ENCODE data around the gene COPS2. TPM values are rescaled to one million over a fixed set of nuclear protein-coding genes. Genes with fewer than 3 reads are reported as not detected.

The COPS2 gene
- total RNA-seq, 2 experiments from 2014 or later = 131 to 136 TPM

- Histone ChIP-seq H3K4me1 (ENCODE audit: insufficient read depth, low read length) (no peaks in the 10 kb centered on the region), H3K36me3 (ENCODE audit: insufficient read depth, low read length) (peaks cover 92% of the 10 kb centered on the region), H3K4me3 (ENCODE audit: low read length) (no peak overlapping the region), H3K9me3 (ENCODE audit: control insufficient read depth in 1 of 2, insufficient read depth in 1 of 2, low read length in 2 of 2) (no peaks in the 10 kb centered on the region), H3K27ac (ENCODE audit: low read depth in 1 of 2, low read length in 2 of 2) (no peak overlapping the region), H3K27me3 (ENCODE audit: control insufficient read depth in 1 of 2, insufficient read depth in 2 of 2, low read length in 2 of 2) (no peaks in the 10 kb centered on the region)
- CTCF ChIA-PET = no interaction called here
- no peak for TF ChIP-seq CTCF (IDR thresholded peaks at IDR 0.05)
- H3K27ac Mint-ChIP-seq = no peak overlapping the region
- H3K27me3 Mint-ChIP-seq = no peaks in the 10 kb centered on the region
- H3K9me3 Mint-ChIP-seq = no peaks in the 10 kb centered on the region
- DNase-seq (no peak), ATAC-seq (ENCODE audit: poor library complexity) (no peak)
- POLR2A ChIA-PET = no interaction called here
- intact Hi-C loops (cut with DNase I, micrococcal nuclease) = no loop called here
- H3K4me3 Mint-ChIP-seq = no peak overlapping the region
- H3K4me1 Mint-ChIP-seq (ENCODE audit: low read depth) = no peaks in the 10 kb centered on the region
- H3K36me3 Mint-ChIP-seq (ENCODE audit: low read depth) = peaks cover 88% of the 10 kb centered on the region
Observed at GRCh38 chr15:49131403-49131802, 24.0 kb downstream of the COPS2 start.

GRCh38 chr15:49124371-49124770, 31.0 kb downstream of the COPS2 start:
- no peaks in the 10 kb centered on the region for H3K27me3 ChIP-seq (ENCODE audit: control insufficient read depth in 1 of 2, insufficient read depth in 2 of 2, low read length in 2 of 2)
- POLR2A ChIA-PET = no interaction called here
- CTCF ChIA-PET = no interaction called here
- peaks cover 28% of the 10 kb centered on the region for H3K36me3 ChIP-seq (ENCODE audit: insufficient read depth, low read length)
- peaks cover 40% of the 10 kb centered on the region for H3K36me3 Mint-ChIP-seq (ENCODE audit: low read depth)
- H3K4me1 ChIP-seq (ENCODE audit: insufficient read depth, low read length) = no peaks in the 10 kb centered on the region
- TF ChIP-seq CTCF (IDR thresholded peaks at IDR 0.05) = no peak
- no peaks in the 10 kb centered on the region for H3K27me3 Mint-ChIP-seq
- H3K4me3 Mint-ChIP-seq = no peak overlapping the region
- H3K9me3 ChIP-seq (ENCODE audit: control insufficient read depth in 1 of 2, insufficient read depth in 1 of 2, low read length in 2 of 2) = no peaks in the 10 kb centered on the region
- DNase-seq (no peak), ATAC-seq (ENCODE audit: poor library complexity) (no peak)
- H3K27ac Mint-ChIP-seq = no peak overlapping the region
- no peaks in the 10 kb centered on the region for H3K4me1 Mint-ChIP-seq (ENCODE audit: low read depth)
- no peak overlapping the region for H3K4me3 ChIP-seq (ENCODE audit: low read length)
- no peaks in the 10 kb centered on the region for H3K9me3 Mint-ChIP-seq
- no peak overlapping the region for H3K27ac ChIP-seq (ENCODE audit: low read depth in 1 of 2, low read length in 2 of 2)
- intact Hi-C loops (cut with DNase I, micrococcal nuclease) = loop anchor here in 1 of 2 experiments (10.0 kb wide), 1 partner anchor 80 kb away; the partner anchor contains the start of gene SECISBP2L

GRCh38 chr15:49122541-49123062, 32.8 kb downstream of the COPS2 start:
- TF ChIP-seq CTCF (IDR thresholded peaks at IDR 0.05) = no peak
- Mint-ChIP-seq H3K36me3 (ENCODE audit: low read depth) (peaks cover 29% of the 10 kb centered on the region), H3K27ac (no peak overlapping the region), H3K4me3 (no peak overlapping the region), H3K27me3 (no peaks in the 10 kb centered on the region), H3K9me3 (no peaks in the 10 kb centered on the region), H3K4me1 (ENCODE audit: low read depth) (no peaks in the 10 kb centered on the region)
- Histone ChIP-seq H3K36me3 (ENCODE audit: insufficient read depth, low read length) (peaks cover 11% of the 10 kb centered on the region), H3K9me3 (ENCODE audit: control insufficient read depth in 1 of 2, insufficient read depth in 1 of 2, low read length in 2 of 2) (no peaks in the 10 kb centered on the region), H3K4me3 (ENCODE audit: low read length) (no peak overlapping the region), H3K27ac (ENCODE audit: low read depth in 1 of 2, low read length in 2 of 2) (no peak overlapping the region), H3K27me3 (ENCODE audit: control insufficient read depth in 1 of 2, insufficient read depth in 2 of 2, low read length in 2 of 2) (no peaks in the 10 kb centered on the region), H3K4me1 (ENCODE audit: insufficient read depth, low read length) (no peaks in the 10 kb centered on the region)
- DNase-seq (no peak), ATAC-seq (ENCODE audit: poor library complexity) (no peak)
- ChIA-PET POLR2A (no interaction called here), CTCF (interaction anchor here (0.7 kb wide), 1 partner anchor 63 kb away, joined by 3 read pairs; no protein-coding TSS in a partner anchor)
- intact Hi-C loops (cut with DNase I, micrococcal nuclease) = loop anchor here in 1 of 2 experiments (10.0 kb wide), 1 partner anchor 78 kb away; the partner anchor contains the start of gene SECISBP2L
